ENCODE results near the gene RFT1. TPM values are rescaled to one million over a fixed set of nuclear protein-coding genes. Genes with fewer than 3 reads are reported as not detected.
"Not testable (repeated sequence)": the region's sequence is repeated elsewhere in the genome, so short reads cannot be mapped to it uniquely, and the experiment has no call there.

RFT1 gene
- total RNA-seq, 1 experiment from 2014 or later: 22.7 TPM

DNA sequence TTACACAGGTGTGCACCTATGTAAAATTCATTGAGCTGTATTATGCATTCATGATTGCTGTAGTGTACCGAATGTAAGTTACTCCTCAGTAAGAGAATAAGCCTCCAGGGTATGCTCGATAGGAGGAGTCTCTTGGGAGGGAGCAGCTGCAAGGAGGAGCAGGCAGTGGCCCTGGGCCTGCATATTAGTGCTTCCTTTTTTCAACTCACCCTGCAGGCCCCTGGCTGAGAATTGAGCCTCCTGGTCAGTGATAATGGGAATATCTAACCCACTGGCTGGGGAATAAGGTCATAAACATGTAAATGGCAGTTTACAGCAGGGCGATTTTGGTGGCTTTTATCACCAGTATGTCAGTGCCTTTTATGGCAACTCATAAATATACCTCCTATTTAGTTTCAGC, 62.7 kb downstream of the RFT1 start:
- DNase-seq (ENCODE audit: low read depth, low spot score): no peak
- in situ Hi-C loops (cut with HindIII; ENCODE audit: low pct_unique_long_range_greater_than_20kb, low sequenced_read_pairs): no loop called here

DNA sequence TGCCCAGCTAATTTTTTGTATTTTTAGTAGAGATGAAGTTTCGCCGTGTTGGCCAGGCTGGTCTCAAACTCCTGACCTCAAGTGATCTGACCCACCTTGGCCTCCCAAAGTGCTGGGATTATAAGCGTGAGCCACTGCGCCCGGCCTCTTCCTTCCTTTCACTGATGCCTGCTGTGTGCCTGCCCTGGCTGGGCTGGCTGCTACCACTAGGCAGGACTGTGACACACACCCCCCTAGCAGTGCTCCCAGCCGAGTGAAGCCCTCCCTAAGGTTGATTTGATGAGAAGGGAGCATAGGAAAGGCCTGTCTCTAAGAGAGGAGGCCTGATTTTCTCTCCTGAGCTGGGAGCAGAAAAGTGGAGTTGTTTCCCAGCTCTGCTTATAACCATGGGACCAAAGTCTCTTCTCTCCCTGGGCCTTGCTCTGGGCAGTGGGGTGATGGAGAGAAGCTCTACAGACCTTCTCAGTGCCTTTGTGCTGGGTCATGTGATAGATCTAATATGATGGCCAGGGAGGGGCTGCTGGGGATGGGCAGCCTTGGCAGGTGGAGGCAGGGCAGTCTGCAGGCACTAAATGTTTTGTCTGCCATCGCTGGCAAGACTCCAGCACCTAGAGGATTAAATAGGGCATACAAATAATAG, 64.3 kb downstream of the RFT1 start:
- peak; percentile 22 for DNase-seq (ENCODE audit: low read depth, low spot score)
- in situ Hi-C loops (cut with HindIII; ENCODE audit: low pct_unique_long_range_greater_than_20kb, low sequenced_read_pairs): no loop called here

DNA sequence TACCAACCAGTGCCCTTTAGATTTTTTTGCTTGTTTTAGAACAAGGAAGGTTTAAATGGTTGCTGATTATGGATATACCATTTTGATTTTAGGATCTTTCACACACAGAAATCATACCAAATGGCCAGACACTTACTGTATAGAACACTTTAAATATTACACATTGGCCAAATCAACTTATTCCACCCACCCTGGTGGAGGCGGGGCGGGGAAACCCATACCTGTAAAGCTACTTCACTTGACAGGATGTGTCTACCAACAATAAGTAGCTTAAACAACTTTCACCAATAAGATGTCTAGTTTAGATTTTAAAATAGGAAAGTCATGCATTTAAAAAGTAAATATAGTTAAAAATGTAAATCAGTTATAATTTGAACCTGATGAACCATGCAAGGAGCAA, 67.3 kb downstream of the RFT1 start:
- in situ Hi-C loops (cut with HindIII; ENCODE audit: low pct_unique_long_range_greater_than_20kb, low sequenced_read_pairs): no loop called here
- DNase-seq (ENCODE audit: low read depth, low spot score): no peak

DNA sequence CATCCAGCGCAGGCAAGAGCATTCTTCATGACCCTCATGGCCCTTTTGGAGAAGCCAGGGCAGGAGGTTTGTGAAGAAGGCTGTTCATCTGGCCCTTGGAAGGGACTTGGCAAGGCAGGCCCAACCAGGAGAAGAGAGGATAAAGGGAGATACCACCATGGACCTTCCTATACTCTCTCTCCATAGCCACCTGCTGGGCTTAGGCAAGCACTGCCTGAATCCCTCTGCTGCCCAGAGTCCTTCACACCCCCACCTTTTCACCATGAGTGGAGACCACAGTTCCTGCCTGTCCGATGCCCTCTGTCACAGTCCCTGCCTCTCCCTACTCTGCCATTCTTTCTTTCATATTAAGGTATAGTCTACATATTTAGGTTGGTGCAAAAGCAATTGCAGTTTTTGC, 73.8 kb downstream of the RFT1 start:
- peak; percentile 61 for DNase-seq (ENCODE audit: low read depth, low spot score)
- in situ Hi-C loops (cut with HindIII; ENCODE audit: low pct_unique_long_range_greater_than_20kb, low sequenced_read_pairs): no loop called here

DNA sequence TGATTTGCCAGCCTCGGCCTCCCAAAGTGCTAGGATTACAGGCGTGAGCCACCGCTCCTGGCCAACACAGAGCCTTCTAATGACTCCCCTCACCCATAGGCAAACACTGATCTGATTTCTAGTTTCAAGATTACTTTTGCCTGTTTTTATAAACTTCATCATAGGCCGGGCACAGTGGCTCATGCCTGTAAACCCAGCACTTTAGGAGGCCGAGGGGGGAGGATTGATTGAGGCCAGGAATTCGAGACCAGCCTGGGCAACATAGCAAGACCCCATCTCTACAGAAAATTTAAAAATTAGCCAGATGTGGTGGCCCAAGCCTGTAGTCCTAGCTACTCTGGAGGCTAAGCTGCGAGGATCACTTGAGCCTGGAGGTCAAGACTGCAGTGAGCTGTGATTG, 76.0 kb downstream of the RFT1 start:
- DNase-seq (ENCODE audit: low read depth, low spot score); in situ Hi-C loops (cut with HindIII; ENCODE audit: low pct_unique_long_range_greater_than_20kb, low sequenced_read_pairs): not testable (repeated sequence)

DNA sequence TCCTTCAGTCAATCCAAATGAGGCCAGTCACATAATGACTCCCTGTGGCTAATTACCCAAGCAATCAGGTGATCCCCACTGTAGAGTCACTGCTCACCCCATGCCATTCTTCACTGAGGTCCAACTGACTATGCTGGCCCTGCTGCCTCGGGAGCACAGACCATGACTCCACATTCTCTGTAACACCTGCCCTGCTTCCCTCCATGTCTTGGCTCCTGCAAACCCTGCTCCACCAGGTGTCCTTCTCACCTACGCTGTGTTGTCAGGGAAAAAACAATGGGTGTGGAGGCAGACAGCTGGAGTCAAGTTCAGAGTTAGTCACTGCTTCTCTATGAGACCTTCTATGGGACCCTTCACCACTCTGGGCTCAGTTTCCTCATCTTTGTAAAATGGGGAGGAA, 78.3 kb downstream of the RFT1 start:
- in situ Hi-C loops (cut with HindIII; ENCODE audit: low pct_unique_long_range_greater_than_20kb, low sequenced_read_pairs): no loop called here
- no peak for DNase-seq (ENCODE audit: low read depth, low spot score)

DNA sequence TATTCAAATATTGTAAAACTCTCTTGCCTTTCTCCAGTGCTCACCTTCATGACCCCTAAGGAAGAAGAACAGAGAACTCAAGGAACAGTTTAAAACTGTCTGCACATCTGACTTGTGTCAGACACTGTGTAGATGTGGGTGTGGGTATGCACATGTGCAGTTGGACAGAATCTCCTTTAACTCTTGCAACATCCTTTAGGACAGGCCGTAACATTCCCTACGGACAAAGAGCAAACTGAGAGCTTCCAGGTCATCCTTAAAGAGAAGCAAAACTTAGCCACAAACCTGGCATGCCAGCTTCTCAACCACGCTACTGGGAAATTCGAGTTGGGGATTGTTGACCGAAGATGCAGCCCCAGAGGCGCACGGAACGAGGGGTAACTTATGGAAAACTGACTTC, 80.2 kb downstream of the RFT1 start:
- no peak for DNase-seq (ENCODE audit: low read depth, low spot score)
- in situ Hi-C loops (cut with HindIII; ENCODE audit: low pct_unique_long_range_greater_than_20kb, low sequenced_read_pairs): no loop called here

DNA sequence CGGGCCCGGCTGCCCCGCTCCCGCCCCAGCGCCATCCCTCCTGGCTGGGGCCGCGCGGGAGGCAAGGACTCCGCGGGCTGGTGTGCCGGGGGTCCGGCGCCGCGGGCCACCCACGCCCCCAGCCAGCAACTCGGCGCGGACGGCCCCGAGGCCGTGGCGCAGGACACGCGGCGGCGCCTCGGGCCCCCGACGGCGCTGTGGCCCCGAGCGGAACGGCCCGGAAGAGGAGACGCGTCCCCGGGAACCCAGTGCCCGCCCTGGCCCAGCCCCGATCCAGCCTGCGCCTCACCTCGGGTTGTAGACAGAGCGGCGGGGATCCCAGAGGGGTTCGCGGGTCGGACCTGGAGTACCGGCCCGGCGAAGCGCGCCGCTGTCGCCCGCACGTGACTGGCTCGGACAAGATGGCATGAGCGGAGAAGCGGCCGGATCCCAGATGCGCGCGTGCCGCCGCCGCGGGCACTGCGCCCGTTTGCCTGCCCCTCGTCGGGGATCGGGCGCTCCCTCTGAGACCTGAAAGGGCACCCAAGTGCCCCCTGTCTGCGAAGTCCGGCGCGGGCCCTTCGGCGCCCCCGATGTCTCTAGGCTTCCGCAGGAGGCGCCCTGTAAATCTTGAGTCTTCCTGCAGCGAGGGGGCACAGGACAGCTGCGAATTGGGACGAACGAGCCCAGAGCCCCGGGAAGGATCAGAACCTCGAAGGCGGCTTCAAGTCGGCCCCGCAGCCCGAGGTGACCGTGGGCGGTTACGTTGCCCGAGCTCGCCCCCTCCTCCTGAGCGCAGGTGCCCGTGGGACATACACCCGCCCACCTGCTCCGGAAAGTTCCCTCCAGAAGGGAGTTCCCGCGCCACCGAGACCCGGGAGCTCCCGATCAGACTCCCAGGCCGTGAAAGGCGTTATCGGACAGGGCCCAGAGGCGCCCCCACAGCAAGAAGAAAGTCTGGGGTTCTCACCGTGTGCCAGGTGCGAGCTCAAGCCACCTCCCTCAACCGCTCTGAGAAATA, 83.8 kb downstream of the RFT1 start:
- in situ Hi-C loops (cut with HindIII; ENCODE audit: low pct_unique_long_range_greater_than_20kb, low sequenced_read_pairs): no loop called here
- DNase-seq (ENCODE audit: low read depth, low spot score): peak; percentile 60

DNA sequence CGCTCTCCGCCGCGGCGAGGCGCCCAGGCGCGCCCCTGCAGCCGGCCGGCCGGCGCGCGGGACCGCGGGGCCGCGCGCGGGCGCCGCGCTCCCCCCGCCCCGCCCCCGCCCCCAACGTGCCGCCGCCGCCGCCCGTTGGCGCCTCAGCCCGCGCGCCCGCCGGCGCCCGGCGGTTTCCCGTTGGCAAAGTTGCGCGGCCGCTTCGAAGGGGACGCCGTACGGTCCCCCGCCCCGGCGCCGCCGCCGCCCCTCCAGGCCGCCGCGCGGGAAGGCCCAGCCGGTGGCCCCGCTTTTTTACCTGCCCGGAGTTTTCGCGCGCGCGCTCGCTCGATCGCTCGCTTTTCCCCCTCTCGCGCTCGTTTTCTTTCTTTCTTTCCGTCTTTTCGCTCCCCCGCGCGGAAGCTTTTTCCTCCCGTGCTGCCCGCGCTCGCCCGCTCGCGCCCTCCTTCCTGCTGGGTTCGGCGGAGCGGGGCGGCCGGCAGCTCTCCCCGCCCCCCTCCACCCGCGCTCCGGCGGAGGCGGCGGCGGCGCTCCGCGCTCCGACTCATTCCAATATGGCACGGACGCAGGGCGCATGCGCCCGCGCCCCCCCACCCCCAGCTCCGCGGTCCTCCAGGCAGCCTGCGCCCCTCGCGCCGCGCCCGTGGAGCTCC, 84.6 kb downstream of the RFT1 start, which contains the start of gene SFMBT1:
Gene SFMBT1, minus strand, starts transcription at position 556 of the 653 bp plus-strand sequence. CDS start 76,945 bp downstream, outside the sequence.
- DNase-seq (ENCODE audit: low read depth, low spot score): peak; percentile 74
- in situ Hi-C loops (cut with HindIII; ENCODE audit: low pct_unique_long_range_greater_than_20kb, low sequenced_read_pairs): no loop called here

DNA sequence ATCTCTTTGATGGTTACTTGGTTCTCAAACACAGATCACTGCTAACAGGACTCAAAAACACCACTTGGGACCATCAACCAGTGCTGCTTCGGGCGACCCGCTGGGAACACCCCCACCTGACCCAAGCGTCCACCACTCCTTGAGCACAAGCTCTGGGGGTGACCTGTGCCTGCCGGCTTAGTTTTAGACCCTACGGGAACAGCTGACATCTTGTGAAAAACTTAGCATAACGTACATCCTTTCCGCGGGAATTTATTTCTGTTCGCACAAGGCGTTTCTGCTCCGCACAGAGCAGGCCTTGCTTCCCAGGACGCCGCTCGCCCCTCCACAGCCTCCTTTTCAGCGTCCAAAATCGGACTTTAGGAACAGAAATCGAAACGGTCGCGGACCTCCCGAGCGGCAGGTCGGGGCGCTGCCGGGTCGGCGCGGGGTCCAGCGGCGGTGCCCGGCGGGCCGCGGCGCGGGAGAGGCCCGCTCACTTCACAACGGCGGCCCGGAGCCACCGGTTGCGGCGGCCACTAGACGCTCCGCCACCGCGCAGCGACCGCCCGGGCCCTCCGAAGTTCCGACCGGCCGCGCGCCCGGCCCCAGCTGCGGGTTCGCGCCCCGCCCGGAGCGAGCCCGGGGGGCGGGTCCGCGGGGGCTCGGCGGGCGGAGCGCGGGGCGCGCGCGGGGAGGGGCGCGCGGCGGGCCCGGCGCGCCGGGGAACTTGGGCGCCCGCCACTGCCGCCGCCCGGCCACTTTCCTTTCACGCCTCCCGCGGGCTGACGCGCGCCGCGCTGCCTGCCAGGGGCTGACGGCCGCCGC, 85.3 kb downstream of the RFT1 start:
- DNase-seq (ENCODE audit: low read depth, low spot score): peak; percentile 58
- in situ Hi-C loops (cut with HindIII; ENCODE audit: low pct_unique_long_range_greater_than_20kb, low sequenced_read_pairs): no loop called here

DNA sequence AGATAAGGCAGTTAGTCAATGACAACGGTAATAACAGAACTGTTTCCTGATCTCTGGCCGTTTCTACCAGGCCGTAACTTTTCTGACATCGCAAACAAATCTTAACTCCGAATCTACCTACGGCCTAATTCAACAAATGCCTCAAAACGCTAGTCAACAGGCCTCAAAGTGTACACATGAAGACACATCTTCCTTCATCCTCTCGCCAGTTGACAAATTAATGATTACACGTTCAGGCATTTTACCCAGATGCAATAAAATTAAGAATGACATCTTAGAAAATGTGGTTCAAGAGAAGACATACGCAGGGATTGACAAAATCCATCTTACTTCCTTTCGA, 85.9 kb downstream of the RFT1 start:
- in situ Hi-C loops (cut with HindIII; ENCODE audit: low pct_unique_long_range_greater_than_20kb, low sequenced_read_pairs): no loop called here
- no peak for DNase-seq (ENCODE audit: low read depth, low spot score)

DNA sequence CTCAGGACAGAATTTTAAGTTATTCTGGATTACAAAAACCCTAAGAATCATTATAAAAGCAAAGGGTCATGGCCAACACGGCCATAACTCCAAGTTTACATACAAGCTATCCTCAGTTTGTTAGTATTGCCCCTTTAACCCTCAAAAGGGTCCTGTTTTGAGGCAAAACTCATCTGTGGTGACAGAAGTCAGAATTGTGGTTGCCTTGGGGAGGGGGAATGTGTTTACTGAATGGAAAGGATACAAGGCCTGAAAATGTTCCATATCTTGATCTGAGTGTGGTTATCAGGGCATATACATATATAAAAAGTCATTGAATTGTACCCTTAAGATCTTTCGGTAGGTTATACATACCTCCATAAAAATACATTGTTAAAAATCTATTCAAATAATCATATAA, 86.5 kb downstream of the RFT1 start:
- DNase-seq (ENCODE audit: low read depth, low spot score): no peak
- in situ Hi-C loops (cut with HindIII; ENCODE audit: low pct_unique_long_range_greater_than_20kb, low sequenced_read_pairs): no loop called here

DNA sequence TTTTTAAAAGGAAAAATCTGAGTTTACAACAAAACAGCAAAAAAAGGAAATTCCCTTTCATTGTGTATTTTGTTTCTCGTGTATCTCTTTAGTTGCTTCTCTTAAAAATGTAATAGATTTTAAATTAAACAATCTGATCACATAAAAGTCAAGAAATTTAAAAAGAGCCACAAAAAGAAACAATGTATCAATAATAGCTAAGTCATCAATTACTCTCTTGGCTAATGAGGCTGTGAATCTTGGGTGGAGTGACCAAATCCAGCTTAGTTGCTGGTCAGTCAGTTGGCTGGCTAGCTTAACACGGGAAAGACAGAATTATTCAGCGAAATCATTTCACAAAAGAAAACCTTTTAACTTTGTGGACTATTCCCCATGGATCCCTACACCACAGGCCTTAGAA, 87.6 kb downstream of the RFT1 start:
- in situ Hi-C loops (cut with HindIII; ENCODE audit: low pct_unique_long_range_greater_than_20kb, low sequenced_read_pairs): no loop called here
- no peak for DNase-seq (ENCODE audit: low read depth, low spot score)

DNA sequence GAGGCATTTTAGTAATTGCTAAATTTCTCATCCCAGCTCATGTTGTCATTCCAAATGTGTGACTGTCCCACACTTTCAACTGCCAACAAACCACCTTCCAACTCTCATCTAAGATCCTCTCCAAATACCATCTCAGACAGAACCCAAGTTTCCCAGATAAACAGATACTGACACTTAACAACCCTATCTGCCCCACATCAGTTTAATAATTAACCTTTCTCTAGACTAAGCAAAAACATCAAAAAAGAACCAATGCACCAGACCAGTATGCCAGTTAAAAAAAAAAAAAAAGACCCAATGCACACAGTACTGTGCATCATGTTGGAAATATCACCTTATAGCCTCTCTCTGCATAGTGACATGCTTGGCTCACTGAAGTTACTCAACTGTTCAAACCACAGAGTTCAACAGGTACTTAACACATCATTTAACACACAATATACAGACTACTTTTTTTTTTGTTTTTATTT, 89.8 kb downstream of the RFT1 start:
- in situ Hi-C loops (cut with HindIII; ENCODE audit: low pct_unique_long_range_greater_than_20kb, low sequenced_read_pairs): no loop called here
- DNase-seq (ENCODE audit: low read depth, low spot score): no peak

DNA sequence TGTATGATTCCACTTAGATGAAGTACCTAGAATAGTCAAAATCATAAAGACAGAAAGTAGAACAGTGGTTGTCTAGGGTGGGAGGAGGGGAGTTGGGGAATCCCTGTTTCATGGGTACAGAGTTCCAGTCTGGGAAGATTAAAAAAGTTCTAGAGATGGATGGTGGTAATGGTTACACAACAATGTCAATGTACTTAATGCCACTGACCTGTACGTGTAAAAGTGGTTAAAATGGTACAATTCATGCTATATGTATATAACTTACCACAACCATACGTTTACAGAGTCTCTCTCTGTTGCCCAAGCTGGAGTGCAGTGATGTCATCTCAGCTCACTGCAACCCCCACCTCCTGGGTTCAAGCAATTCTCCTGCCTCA, 90.9 kb downstream of the RFT1 start:
- DNase-seq (ENCODE audit: low read depth, low spot score): no peak
- in situ Hi-C loops (cut with HindIII; ENCODE audit: low pct_unique_long_range_greater_than_20kb, low sequenced_read_pairs): no loop called here

DNA sequence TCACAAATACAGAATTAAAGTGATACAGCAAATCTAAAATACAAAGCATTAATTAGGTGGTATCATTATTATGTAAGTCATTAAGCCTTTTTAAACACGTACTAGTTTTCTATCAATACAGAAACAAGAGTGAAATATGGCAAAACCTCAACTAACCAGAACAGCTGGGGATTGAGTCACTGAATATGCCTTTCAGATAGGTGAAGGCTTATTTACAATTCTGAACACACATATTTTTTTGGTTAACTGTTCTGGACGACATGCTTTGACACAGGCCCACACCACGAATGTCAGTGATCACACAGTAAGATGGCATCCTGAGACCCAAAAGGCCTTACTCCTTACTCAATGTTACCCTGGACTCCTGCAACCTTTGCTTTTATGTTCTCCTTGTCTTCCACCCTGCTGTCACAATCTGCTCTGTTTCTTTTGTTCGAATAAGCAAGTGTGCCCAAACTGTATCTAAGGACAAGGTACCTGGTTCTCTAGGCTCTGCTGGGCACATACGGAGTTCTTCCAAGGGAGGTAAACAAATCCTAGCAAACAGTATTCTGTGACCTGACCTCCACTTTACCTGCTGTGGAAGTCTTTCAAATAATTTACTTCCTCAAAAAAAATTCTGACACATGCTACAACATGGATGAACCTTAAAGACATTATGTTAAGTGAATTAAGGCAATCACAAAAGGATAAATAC, 91.4 kb downstream of the RFT1 start:
- in situ Hi-C loops (cut with HindIII; ENCODE audit: low pct_unique_long_range_greater_than_20kb, low sequenced_read_pairs): no loop called here

More for the DNA sequence above, 91.4 kb downstream of the RFT1 start:
- DNase-seq (ENCODE audit: low read depth, low spot score): no peak

Data from SK-MEL-5 (cell line).